ENCODE data around the gene PNCK. TPM values are rescaled to one million over a fixed set of nuclear protein-coding genes. Genes with fewer than 3 reads are reported as not detected.
"Not testable (repeated sequence)": the region's sequence is repeated elsewhere in the genome, so short reads cannot be mapped to it uniquely, and the experiment has no call there.

Gene PNCK
- total RNA-seq, 2 experiments from 2014 or later = not detected

DNA sequence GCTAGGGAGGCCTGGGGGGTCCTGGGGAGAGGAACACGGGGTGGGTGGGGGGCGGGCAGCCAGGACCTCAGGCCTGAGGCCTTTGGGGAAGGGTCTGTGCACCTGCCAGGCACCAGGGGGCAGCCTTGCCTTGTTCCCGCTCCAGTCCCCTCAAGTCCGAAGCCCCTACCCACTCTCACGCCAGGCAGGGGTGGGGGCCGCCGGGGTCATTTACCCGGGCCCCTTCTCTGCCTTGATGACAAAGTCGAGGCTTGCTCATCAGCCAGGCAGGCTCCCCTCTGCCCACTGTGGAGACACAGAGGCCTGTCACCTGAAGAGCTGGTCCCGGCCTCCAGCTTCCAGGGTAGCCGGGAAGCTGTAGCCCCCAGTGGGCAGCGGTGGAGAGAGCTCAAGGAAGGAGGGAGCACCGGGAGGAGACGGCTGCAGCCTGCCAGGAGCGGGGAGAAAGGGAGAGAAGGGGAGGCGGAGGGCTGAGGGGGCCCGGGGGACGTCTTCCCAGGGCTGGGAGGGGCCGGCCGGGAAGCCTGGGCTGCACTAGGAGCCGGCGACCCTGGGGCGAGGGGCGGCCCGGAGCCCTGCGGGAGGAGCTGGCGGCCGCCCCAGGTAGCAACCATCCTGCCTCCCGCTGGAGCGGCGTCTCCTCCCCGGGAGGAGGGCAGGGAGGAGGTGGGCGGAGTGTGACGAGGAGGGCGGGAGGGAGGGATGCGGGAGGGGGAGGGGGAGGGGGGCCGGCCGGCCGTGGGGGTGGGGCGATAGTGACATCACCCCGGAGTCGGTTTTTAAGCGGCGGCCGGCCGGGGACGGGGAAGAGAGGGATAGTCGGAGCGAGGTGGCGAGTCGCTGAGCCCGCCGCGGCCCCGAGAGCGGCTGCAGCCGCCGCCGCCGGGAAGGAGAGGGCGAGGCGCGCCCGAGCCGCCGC, 13.8 kb upstream of the PNCK start, which contains the start of gene SLC6A8:
Gene SLC6A8 (plus strand): TSS at position 806 of the 919 bp plus-strand sequence. CDS start 649 bp downstream, outside the sequence.
- H3K27me3 Mint-ChIP-seq = peaks cover 15% of the 10 kb centered on the region
- no peak within 1 kb of the TSS for H3K27ac Mint-ChIP-seq
- no peaks in the 10 kb centered on the region for H3K9me3 Mint-ChIP-seq (ENCODE audit: low read depth)
- DNase-seq (peak; percentile 43), ATAC-seq (peak; percentile 45)
- H3K36me3 Mint-ChIP-seq = no peaks in the 10 kb centered on the region
- peak within 1 kb of the TSS; percentile 47 for H3K4me3 Mint-ChIP-seq
- CTCF ChIA-PET = interaction anchor here (1.4 to 2.8 kb wide), 2 partner anchors 20 to 75 kb away, joined by 3 to 8 read pairs; no protein-coding TSS in a partner anchor
- H3K4me1 Mint-ChIP-seq = no peaks in the 10 kb centered on the region

DNA sequence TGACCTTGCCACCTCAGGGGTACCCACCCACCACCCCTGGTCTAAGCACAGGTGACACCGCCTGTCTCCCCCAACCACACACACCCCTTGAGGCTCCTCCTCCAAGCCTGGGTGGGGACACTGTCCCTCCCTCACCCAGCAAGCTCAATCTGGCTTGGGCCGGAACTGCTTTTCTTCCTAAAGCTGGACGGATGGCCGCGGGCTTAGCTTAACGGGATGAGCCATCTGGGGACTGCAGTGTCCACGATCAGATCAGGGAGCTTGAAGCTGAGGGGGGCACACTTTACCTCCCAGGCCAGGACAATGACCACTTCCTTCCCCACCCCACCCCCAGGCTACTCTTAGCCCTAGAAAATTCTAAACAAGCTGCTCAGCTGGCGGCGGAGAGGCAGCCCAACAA, 13.1 kb upstream of the PNCK start:
- no peak for DNase-seq

GRCh38 chrX:153685751-153686696, 12.4 kb upstream of the PNCK start:
- Mint-ChIP-seq H3K9me3 (ENCODE audit: low read depth) (no peaks in the 10 kb centered on the region), H3K4me1 (no peaks in the 10 kb centered on the region), H3K4me3 (no peak overlapping the region), H3K27me3 (peaks cover 15% of the 10 kb centered on the region), H3K27ac (no peak overlapping the region), H3K36me3 (no peaks in the 10 kb centered on the region)
- DNase-seq (no peak), ATAC-seq (no peak)
- CTCF ChIA-PET = interaction anchor here (1.3 to 2.8 kb wide), 2 partner anchors 18 to 23 kb away, joined by 3 to 8 read pairs; no protein-coding TSS in a partner anchor

More for the DNA sequence above, 13.1 kb upstream of the PNCK start:
- no peak overlapping the region for H3K4me3 Mint-ChIP-seq
- H3K36me3 Mint-ChIP-seq = no peaks in the 10 kb centered on the region
- CTCF ChIA-PET = interaction anchor here (1.3 to 2.8 kb wide), 3 partner anchors 19 to 76 kb away, joined by 3 to 8 read pairs (median 3); no protein-coding TSS in a partner anchor
- no peaks in the 10 kb centered on the region for H3K9me3 Mint-ChIP-seq (ENCODE audit: low read depth)
- H3K27me3 Mint-ChIP-seq = peaks cover 15% of the 10 kb centered on the region
- no peak overlapping the region for H3K27ac Mint-ChIP-seq
- H3K4me1 Mint-ChIP-seq = no peaks in the 10 kb centered on the region
- no peak for ATAC-seq

GRCh38 chrX:153685156-153685536, 11.5 kb upstream of the PNCK start:
- H3K36me3 Mint-ChIP-seq = no peaks in the 10 kb centered on the region
- H3K27me3 Mint-ChIP-seq = peaks cover 17% of the 10 kb centered on the region
- ATAC-seq (no peak), DNase-seq (no peak)
- no peak overlapping the region for H3K4me3 Mint-ChIP-seq
- H3K4me1 Mint-ChIP-seq = no peaks in the 10 kb centered on the region
- H3K27ac Mint-ChIP-seq = no peak overlapping the region
- no peaks in the 10 kb centered on the region for H3K9me3 Mint-ChIP-seq (ENCODE audit: low read depth)
- CTCF ChIA-PET = interaction anchor here (2.8 kb wide), 1 partner anchor 17 kb away, joined by 8 read pairs; no protein-coding TSS in a partner anchor

DNA sequence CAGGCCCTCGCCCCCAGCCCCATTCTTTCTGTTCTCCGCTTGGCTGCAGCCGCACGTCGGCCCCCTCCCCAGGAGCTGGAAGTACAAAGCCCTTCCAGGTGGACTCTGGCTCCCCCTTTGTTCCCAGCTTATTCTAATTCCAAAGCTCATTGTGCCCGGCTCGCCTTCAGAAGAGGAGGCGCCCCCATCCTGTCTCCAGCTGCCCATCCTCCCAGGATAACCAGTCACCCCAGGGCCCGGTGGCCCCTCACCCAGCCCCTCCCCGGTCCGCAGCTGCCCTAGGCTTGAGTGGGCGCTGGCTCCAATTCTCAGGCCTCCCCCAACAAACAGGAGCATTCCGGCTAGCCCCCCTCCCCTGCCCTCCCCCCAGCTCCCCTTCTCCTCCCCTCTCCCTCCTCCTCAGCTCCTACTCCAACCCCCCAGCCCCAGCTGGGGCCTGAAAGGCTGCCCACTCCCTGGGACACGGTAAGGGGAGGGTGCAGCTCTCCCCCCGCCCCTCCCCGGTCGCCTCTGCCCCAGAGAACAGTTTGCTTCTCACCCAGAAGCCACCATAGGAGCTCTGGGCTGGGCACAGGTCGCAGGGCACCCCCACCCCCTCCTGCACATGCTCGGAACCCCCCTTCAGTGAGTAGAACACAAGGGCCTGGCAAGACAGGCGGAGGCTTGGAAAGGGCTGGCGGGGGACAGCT, 11.0 kb upstream of the PNCK start:
- H3K27ac Mint-ChIP-seq = no peak overlapping the region
- no peak overlapping the region for H3K4me3 Mint-ChIP-seq
- H3K36me3 Mint-ChIP-seq = no peaks in the 10 kb centered on the region
- ATAC-seq (no peak), DNase-seq (no peak)
- H3K4me1 Mint-ChIP-seq = no peaks in the 10 kb centered on the region
- no peaks in the 10 kb centered on the region for H3K9me3 Mint-ChIP-seq (ENCODE audit: low read depth)
- CTCF ChIA-PET = interaction anchor here (0.7 to 2.8 kb wide), 5 partner anchors 13 to 145 kb away, joined by 3 to 8 read pairs (median 4); no protein-coding TSS in a partner anchor
- peaks cover 16% of the 10 kb centered on the region for H3K27me3 Mint-ChIP-seq

- not testable (repeated sequence) for DNase-seq; H3K27ac Mint-ChIP-seq; H3K9me3 Mint-ChIP-seq (ENCODE audit: low read depth); ATAC-seq; H3K4me1 Mint-ChIP-seq; H3K4me3 Mint-ChIP-seq; H3K36me3 Mint-ChIP-seq
- peaks cover 16% of the 10 kb centered on the region for H3K27me3 Mint-ChIP-seq
- CTCF ChIA-PET = interaction anchor here (0.8 kb wide), 1 partner anchor 12 kb away, joined by 3 read pairs; no protein-coding TSS in a partner anchor
These were observed 9.9 kb upstream of the PNCK start for GRCh38 chrX:153683486-153683885.

DNA sequence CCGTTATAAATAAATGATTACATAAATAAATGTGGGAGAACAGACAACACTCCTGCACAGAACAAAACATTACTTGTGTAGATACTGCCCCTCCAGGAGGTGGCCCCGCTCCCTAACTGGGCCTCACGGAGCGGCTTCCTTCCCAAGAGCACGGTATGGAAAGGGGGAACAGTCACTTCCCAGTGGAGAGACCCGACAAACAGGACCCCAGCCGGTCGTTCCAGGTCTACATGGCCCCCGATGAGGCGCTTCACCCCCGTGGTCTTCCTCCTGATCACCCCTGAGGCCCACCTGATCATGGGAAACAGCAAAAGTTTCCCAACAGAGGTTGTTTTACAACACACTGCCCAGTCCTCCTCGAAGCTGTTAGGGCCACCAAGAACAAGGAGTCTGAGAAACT, 7.6 kb upstream of the PNCK start:
- peaks cover 14% of the 10 kb centered on the region for H3K27me3 Mint-ChIP-seq
- H3K36me3 Mint-ChIP-seq = no peaks in the 10 kb centered on the region
- no peaks in the 10 kb centered on the region for H3K9me3 Mint-ChIP-seq (ENCODE audit: low read depth)
- no peak overlapping the region for H3K4me3 Mint-ChIP-seq
- no peak for DNase-seq
- H3K4me1 Mint-ChIP-seq = no peaks in the 10 kb centered on the region
- CTCF ChIA-PET = interaction anchor here (0.6 kb wide), 1 partner anchor 13 kb away, joined by 3 read pairs; no protein-coding TSS in a partner anchor
- no peak for ATAC-seq
- no peak overlapping the region for H3K27ac Mint-ChIP-seq

DNA sequence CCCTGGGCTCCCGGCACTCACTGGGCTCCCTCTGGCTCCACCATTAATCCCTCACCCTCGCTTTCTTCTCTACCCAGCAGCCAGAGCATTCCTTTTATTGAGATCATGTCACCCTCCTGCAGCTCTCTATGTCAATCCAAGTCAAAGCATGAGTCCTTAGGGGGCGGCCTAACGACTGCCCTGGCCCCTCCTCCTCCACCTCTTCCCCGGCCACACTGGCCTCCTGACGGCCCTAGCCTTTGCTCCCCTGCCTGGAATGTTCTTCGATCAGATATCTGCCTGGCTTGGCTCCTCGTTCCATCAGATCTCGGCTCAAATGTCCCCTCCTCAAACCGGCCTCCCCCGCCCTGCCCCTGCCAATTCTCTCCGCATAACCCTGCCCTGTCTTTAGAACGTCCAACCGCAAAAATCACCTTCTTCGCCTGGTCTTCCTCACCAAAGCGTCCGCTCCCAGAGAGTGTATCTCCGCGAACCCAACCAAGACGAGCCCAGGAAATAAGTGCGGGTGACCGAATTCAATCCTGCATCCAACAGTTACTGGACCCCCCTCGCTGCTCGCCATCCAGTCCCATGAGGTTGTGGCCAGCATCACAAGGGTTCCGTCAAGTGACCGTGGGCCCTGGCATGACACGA, 722 bp upstream of the PNCK start:
- Mint-ChIP-seq H3K27ac (no peak overlapping the region), H3K36me3 (no peaks in the 10 kb centered on the region), H3K4me3 (no peak overlapping the region), H3K27me3 (peaks cover 29% of the 10 kb centered on the region), H3K9me3 (ENCODE audit: low read depth) (no peaks in the 10 kb centered on the region), H3K4me1 (no peaks in the 10 kb centered on the region)
- ATAC-seq (no peak), DNase-seq (no peak)
- CTCF ChIA-PET = no interaction called here

DNA sequence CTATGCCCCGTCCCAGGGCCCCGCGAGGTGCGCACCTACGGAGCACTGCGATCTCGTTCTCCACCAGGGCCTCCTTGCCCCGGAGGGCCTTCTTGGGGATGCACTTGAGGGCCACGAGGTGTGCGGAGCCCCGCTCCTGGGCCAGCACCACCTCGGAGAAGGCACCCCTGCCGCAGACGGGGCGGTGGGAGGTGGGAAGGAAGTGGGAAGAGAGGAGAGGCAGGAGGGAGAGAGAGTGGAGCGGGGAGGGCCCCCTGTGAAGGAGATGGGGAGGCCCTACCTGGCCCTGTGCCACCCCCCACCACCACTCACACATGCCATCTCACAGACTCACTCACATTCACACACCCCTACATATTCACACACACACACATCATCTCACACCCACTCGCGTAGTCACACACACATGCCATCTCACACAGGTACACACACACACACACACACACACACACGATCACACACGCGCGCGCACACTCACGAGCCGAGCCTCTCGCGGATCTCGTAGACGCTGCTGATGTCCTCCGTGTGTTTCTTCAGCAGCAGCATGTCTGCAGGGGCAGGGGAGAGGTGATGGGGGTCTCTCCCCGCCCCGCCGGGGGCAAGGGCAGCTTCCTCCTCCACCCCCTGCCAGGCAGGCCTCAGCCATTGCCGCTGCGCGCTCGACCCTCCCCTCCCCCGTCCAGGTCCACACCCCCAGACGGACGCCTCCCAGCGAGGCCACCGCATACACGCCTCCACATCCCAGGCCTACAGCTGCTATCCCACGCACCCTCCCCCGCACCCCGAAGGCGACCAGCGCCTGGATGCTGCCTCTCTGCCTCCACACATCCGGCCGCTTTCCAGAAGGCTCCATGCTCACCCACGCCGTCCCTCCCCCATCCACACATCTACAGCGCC, 834 bp downstream of the PNCK start:
- Mint-ChIP-seq H3K4me1 (peaks cover 3% of the 10 kb centered on the region), H3K36me3 (no peaks in the 10 kb centered on the region), H3K27me3 (peaks cover 29% of the 10 kb centered on the region), H3K27ac (no peak overlapping the region), H3K4me3 (no peak overlapping the region), H3K9me3 (ENCODE audit: low read depth) (no peaks in the 10 kb centered on the region)
- no peak for ATAC-seq
- DNase-seq = no peak
- CTCF ChIA-PET = no interaction called here

- Mint-ChIP-seq H3K27ac (no peak overlapping the region), H3K4me1 (peaks cover 5% of the 10 kb centered on the region), H3K36me3 (no peaks in the 10 kb centered on the region), H3K27me3 (peaks cover 27% of the 10 kb centered on the region), H3K4me3 (no peak overlapping the region), H3K9me3 (ENCODE audit: low read depth) (no peaks in the 10 kb centered on the region)
- CTCF ChIA-PET = interaction anchor here (0.6 kb wide), 1 partner anchor 12 kb away, joined by 3 read pairs; no protein-coding TSS in a partner anchor
- DNase-seq (no peak), ATAC-seq (no peak)
These were observed 1.8 kb downstream of the PNCK start for GRCh38 chrX:153671589-153672530.
